GM18873 (cell line): ENCODE measurements around the gene MRPL52.

Source experiments
- ATAC-seq: cut with Tn5 transposase; IDR thresholded peaks from one replicate; pipeline ENCODE4 v1.9.1; 2021; ENCODE audit warnings: mild to moderate bottlenecking, moderate library complexity, moderate number of reproducible peaks; ENCODE audit not compliant: unreplicated experiment, low FRiP score

The MRPL52 gene

DNA sequence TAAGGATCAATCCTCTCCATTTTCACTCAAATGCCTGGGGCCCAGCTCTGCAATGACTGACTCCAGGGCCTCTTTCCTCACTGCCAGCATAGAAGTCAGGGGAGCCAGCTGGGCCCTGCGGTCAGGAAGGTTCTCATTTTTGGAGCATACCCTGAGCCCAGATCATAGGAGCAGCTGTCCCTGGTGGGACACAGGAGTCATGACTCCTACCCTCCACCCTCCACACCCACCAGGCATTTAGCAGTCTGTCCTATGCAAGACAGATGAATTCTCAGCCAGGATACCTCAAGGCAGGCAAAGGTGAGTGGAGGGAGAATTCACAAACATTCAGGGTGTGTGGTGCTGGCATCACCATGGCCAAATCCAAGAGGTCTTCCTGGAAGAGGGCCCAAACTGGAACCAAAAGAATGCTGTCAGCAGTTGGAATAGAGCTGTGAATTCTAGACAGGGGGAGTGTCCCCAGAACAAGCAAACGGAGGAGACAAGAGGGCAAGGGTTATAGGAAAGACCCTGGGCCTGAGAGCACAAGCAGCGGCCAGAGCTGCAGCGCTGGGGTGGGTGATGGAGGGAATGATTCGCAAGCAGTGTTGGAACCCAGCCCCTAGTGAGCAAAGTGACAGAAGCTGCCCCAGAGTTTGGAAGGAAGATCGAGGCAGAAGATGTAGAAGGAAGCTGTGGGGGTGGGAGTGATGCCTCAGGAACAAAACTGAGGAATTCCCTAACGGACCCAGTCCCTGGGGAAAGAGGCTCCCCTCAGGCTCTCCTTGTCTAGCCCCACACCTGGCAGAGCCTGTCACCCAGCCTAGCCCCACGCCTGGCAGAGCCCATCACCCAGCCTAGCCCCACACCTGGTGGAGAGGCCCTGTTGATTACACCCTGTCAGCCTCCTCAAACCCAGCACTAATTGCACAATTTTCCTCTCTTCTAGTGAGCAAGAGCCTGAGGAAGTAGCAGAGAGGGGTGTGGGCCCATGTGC lies 48.9 kb downstream of the MRPL52 start:
- ATAC-seq, result no peak

- no peak for ATAC-seq
These were observed 52.4 kb downstream of the MRPL52 start for GRCh38 chr14:22882064-22882463.

DNA sequence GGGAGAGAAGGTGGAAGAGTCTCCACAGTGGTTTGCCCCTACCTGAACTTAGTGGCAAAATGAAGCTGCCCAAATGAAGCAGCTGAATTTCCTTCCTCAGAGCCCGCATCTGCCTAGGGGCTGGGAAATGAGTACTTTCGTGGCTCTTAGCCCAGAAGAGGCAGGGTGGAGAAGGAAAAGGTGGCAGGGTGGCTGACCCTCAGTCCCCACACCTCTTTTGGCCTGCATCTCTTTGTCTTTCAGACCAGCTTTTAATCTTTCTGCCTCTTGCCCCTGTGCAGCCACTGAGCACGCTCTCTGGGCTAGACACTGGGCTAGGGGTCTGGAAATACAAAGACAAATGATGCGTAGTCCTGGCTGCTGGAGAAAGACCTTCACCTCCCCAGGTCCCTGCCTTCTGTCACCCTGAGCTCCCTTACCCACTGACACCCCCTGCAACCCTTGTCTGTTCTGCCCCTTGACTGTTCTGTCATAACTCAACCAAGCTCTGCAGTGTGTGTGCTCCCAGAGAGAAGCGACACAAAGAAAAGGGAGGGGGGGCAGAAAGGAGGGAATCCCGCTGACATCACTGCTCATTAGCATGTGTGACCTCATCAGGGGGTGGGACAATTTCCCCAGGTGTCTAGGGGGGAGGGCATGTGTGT lies 53.0 kb downstream of the MRPL52 start:
- ATAC-seq, result no peak

GRCh38 chr14:22883173-22883976 lies 53.7 kb downstream of the MRPL52 start, which contains the start of gene REM2:
REM2 (plus strand) TSS chr14:22883222; CDS start chr14:22883288, 66 bp downstream.
- no peak for ATAC-seq

DNA sequence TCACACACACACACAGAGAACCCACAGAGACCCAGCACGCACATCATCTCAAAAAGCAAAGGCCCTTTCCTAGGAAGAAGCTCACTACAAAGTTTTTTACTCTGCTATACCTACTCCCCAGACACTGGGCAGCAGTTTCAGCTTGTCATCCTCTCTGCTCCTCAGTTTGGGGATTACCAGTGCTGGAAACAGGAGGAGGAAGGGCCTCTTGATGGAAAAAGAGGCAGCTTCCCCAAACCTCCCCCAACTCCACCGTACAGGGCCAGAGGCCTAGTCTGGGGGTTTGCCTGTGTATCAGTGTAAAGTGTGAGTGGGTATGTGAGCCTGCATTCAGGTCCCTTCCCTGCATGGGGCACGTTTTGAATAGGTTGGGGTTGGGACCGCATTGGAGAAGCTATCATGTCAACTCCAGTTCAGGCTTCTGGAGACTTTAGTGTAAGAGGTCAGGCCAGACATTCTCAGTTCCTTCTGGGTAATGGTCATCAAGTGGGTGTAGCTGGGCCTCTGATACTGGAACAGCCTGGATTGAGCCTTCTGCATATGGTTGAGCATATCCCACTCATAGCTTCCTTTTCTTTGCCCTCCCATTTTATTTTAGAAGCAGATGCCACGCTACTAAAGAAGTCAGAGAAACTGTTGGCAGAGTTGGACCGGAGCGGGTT lies 54.5 kb downstream of the MRPL52 start:
- ATAC-seq, result no peak
